Psoas muscle (tissue), 8 donors: ENCODE data around the gene PACSIN2. TPM values are rescaled to one million over a fixed set of nuclear protein-coding genes. Genes with fewer than 3 reads are reported as not detected.

ENCODE experiments used
- ATAC-seq, 4 donors: fragments of 200-7000 bp; cut with Tn5 transposase; one replicate each; pipeline ENCODE4 v1.9.1; 2020; ENCODE audit warnings: moderate library complexity in 3 of 4, mild to moderate bottlenecking in 2 of 4
- DNase-seq, 2 donors: peaks; one replicate each; pipeline ENCODE4 v3.0.0-alpha.2; 2020
- H3K27ac ChIP-seq: fragments of 200-600 bp; one replicate; pipeline ENCODE4 v1.8.0; 2022
- H3K27me3 ChIP-seq, 3 donors: fragments of 200-600 bp in 1 of 3; one replicate each; pipeline versions ENCODE4 v1.6.1 to v1.8.0; 2013 to 2022; ENCODE audit warnings: low read length in 2 of 3, mild to moderate bottlenecking in 2 of 3, moderate library complexity in 1 of 3; ENCODE audit not compliant: insufficient read depth in 3 of 3
- H3K36me3 ChIP-seq, 2 donors: fragments of 200-600 bp in 1 of 2; one replicate each; pipeline versions ENCODE4 v1.6.1 to v1.8.0; 2013 to 2022; ENCODE audit warnings: low read depth in 1 of 2, mild to moderate bottlenecking in 1 of 2, moderate library complexity in 1 of 2; ENCODE audit not compliant: insufficient read depth in 1 of 2
- H3K4me1 ChIP-seq: fragments of 200-600 bp; one replicate; pipeline ENCODE4 v1.8.0; 2022
- H3K4me3 ChIP-seq: fragments of 200-600 bp; one replicate; pipeline ENCODE4 v1.8.0; 2022; ENCODE audit warnings: mild to moderate bottlenecking
- H3K9me3 ChIP-seq: fragments of 200-600 bp; one replicate; pipeline ENCODE4 v1.8.0; 2022
- CTCF ChIP-seq: fragments of 200-600 bp; IDR thresholded peaks from one replicate; pipeline ENCODE4 v1.8.0; 2022; ENCODE audit warnings: antibody characterized with exemption
- WGBS, 3 donors: extraction: QIAGEN DNeasy Blood & Tissue Kit; methylation state at CpG; one replicate each; pipeline versions ENCODE4 v1.1.6 to v1.1.7; 2013; 5-methylcytosine and 5-hydroxymethylcytosine counted together
- intact Hi-C, 2 donors: fragments of 100-400 bp; cut with DNase I; formaldehyde crosslinking; loops; one replicate each; pipeline versions ENCODE4 v1.11.0 to v1.14.2; 2022
- polyA plus RNA-seq, 3 donors: library from polyadenylated mRNA; stranded (reverse); fragments of 200-250 nt; gene quantifications; one replicate each; pipeline ENCODE4 v1.2.3, GENCODE V29; 2013
- total RNA-seq, 4 donors: library from RNA; stranded (reverse); fragmentation: NEBNext Ultra II Directional in 2 of 4; extraction: Animal tissue kit (Norgen Biotek cat#: 25700) in 2 of 4; gene quantifications; one replicate each; pipeline versions ENCODE4 v1.2.1 to v1.2.4, GENCODE V29; 2021 to 2023
- donor health status: healthy with polysubstance abuse.
- donor health status: DM: no; HTN: no; CAD: no; lungs with moderate emphysema.
- donor health status: Bipolar disorder and iron deficiency.
- donor health status: healthy.
- donor health status: DM: yes; HTN: yes; CAD: no.
- donor health status: DM: no; HTN: no; CAD: no.
- donor health status: DM: no; HTN: no; CAD: no.
- donor health status: DM: yes; HTN: yes; CAD: no.

Gene PACSIN2
- total and polyA plus RNA-seq, 7 donors: 21.0 to 52.2 (median 31.4) TPM

GRCh38 chr22:42913874-42914510 is 101.0 kb downstream of the PACSIN2 start:
- Histone ChIP-seq H3K36me3 (peaks cover 0 to 4% of the 10 kb centered on the region in 2 donors), H3K9me3 (no peaks in the 10 kb centered on the region), H3K27me3 (no peaks in the 10 kb centered on the region), H3K27ac (no peak overlapping the region), H3K4me3 (no peak overlapping the region), H3K4me1 (peaks cover 49% of the 10 kb centered on the region)
- WGBS, 3 donors: 88 to 95% (median 92%) methylated on average over 8 of the region's 8 CpGs
- DNase-seq (no peak), ATAC-seq (no peak)
- TF ChIP-seq CTCF: no peak
- intact Hi-C loops: loop anchor here (5.0 kb wide), 1 partner anchor 43 kb away; no protein-coding TSS in a partner anchor

GRCh38 chr22:42912059-42912458 is 102.9 kb downstream of the PACSIN2 start:
- no peaks in the 10 kb centered on the region for H3K9me3 ChIP-seq
- intact Hi-C loops: loop anchor here (5.0 kb wide), 1 partner anchor 45 kb away; no protein-coding TSS in a partner anchor
- H3K27me3 ChIP-seq: no peaks in the 10 kb centered on the region
- peaks cover 63% of the 10 kb centered on the region for H3K4me1 ChIP-seq
- no peak for TF ChIP-seq CTCF
- H3K4me3 ChIP-seq: no peak overlapping the region
- no peak for ATAC-seq
- no peak for DNase-seq
- H3K27ac ChIP-seq: no peak overlapping the region
- peaks cover 0 to 4% of the 10 kb centered on the region in 2 donors for H3K36me3 ChIP-seq
- 83 to 89% (median 86%) methylated on average over 6 of the region's 6 CpGs for WGBS, 3 donors

GRCh38 chr22:42910221-42910942 is 104.6 kb downstream of the PACSIN2 start:
- intact Hi-C loops: loop anchor here (2.0 to 5.0 kb wide), 2 partner anchors 47 to 58 kb away; no protein-coding TSS in a partner anchor
- Histone ChIP-seq H3K4me3 (no peak overlapping the region), H3K36me3 (peaks cover 0 to 4% of the 10 kb centered on the region in 2 donors), H3K4me1 (peaks cover 78% of the 10 kb centered on the region), H3K27ac (peak overlapping the region; percentile 66), H3K9me3 (no peaks in the 10 kb centered on the region), H3K27me3 (no peaks in the 10 kb centered on the region)
- ATAC-seq (peak; percentile 58 to 83 (median 81)), DNase-seq (peak in 1 of 2 donors; percentile 90)
- peak; percentile 52 for TF ChIP-seq CTCF
- WGBS, 3 donors: 34 to 44% (median 39%) methylated on average over 10 of the region's 10 CpGs

GRCh38 chr22:42909363-42910058 is 105.4 kb downstream of the PACSIN2 start:
- ATAC-seq: no peak
- Histone ChIP-seq H3K9me3 (no peaks in the 10 kb centered on the region), H3K27ac (peak overlapping the region; percentile 66), H3K36me3 (peaks cover 0 to 4% of the 10 kb centered on the region in 2 donors), H3K4me3 (no peak overlapping the region), H3K27me3 (no peaks in the 10 kb centered on the region), H3K4me1 (peaks cover 78% of the 10 kb centered on the region)
- 71 to 82% (median 75%) methylated on average over 14 of the region's 14 CpGs for WGBS, 3 donors
- intact Hi-C loops: loop anchor here (2.0 to 5.0 kb wide), 3 partner anchors 48 to 103 kb away; no protein-coding TSS in a partner anchor
- no peak for DNase-seq
- TF ChIP-seq CTCF: no peak
